Fibroblast of villous mesenchyme (primary cell): ENCODE measurements around the gene TBC1D21. TPM values are rescaled to one million over a fixed set of nuclear protein-coding genes. Genes with fewer than 3 reads are reported as not detected.

Experiments used
- DNase-seq: peaks from one replicate; pipeline ENCODE4 v3.0.0-alpha.2; 2010; ENCODE audit warnings: low read depth
- H3K4me3 ChIP-seq: 2 replicates; pipeline ENCODE4 v1.5.1; 2011; ENCODE audit warnings: low read depth, mild to moderate bottlenecking, low read length
- total RNA-seq: library from RNA; depleted of rRNA; stranded (reverse); fragments of >200 nt; gene quantifications from 2 replicates; pipeline ENCODE4 v1.2.3, GENCODE V29; 2012
- TF ChIP-seq, protein P1 (sequence below): IDR thresholded peaks from 2 replicates; pipeline ENCODE4 v1.5.1; 2012; ENCODE audit warnings: low read depth, mild to moderate bottlenecking, low read length; ENCODE audit not compliant: insufficient read depth

TBC1D21 gene
- total RNA-seq, 1 donor = not detected

- TF ChIP-seq, protein P1, sequence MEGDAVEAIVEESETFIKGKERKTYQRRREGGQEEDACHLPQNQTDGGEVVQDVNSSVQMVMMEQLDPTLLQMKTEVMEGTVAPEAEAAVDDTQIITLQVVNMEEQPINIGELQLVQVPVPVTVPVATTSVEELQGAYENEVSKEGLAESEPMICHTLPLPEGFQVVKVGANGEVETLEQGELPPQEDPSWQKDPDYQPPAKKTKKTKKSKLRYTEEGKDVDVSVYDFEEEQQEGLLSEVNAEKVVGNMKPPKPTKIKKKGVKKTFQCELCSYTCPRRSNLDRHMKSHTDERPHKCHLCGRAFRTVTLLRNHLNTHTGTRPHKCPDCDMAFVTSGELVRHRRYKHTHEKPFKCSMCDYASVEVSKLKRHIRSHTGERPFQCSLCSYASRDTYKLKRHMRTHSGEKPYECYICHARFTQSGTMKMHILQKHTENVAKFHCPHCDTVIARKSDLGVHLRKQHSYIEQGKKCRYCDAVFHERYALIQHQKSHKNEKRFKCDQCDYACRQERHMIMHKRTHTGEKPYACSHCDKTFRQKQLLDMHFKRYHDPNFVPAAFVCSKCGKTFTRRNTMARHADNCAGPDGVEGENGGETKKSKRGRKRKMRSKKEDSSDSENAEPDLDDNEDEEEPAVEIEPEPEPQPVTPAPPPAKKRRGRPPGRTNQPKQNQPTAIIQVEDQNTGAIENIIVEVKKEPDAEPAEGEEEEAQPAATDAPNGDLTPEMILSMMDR = no peak
Observed at GRCh38 chr15:73902121-73903020, 29.0 kb downstream of the TBC1D21 start.

DNA sequence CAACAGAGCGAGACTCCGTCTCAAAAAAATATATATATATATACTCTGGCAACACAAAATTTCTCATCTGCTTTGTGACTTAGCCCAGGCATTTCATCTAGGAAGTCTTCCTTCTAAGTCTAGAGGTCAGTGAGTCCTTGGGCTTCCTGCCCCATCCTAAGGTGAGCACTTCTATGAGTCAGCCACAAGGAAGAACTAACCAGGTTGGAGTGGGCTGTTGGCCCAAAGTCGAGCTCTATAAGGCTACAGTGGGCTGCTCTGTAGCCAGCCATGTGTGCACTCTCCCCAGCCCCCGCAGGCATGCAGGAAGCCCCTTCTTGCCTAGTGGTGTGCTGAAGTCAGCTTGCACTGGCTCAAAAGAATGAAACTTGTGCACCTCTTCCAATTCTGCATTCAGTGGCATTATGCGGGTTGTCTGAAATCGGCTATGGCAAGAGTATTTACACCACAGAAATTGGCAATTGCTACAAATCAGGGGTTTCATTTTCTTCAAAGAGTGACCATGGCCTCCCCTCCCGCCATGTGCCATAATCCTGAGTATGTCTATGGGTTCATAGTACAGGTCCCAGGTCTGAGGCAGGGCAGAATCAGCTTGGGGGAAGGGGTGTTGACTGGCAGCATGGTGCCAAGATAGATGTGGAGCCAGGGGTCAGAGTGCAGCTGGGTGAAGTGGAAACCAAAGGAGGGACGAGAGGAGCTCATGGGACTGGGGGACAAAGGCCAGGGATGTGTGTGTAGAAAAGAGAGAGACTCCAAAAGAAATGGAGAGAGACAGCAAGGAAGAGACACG lies 30.9 kb downstream of the TBC1D21 start:
- TF ChIP-seq, protein P1 = no peak
- no peak for DNase-seq
- no peak overlapping the region for H3K4me3 ChIP-seq

More at GRCh38 chr15:73902121-73903020, 29.0 kb downstream of the TBC1D21 start:
- DNase-seq = no peak
- H3K4me3 ChIP-seq = no peak overlapping the region

DNA sequence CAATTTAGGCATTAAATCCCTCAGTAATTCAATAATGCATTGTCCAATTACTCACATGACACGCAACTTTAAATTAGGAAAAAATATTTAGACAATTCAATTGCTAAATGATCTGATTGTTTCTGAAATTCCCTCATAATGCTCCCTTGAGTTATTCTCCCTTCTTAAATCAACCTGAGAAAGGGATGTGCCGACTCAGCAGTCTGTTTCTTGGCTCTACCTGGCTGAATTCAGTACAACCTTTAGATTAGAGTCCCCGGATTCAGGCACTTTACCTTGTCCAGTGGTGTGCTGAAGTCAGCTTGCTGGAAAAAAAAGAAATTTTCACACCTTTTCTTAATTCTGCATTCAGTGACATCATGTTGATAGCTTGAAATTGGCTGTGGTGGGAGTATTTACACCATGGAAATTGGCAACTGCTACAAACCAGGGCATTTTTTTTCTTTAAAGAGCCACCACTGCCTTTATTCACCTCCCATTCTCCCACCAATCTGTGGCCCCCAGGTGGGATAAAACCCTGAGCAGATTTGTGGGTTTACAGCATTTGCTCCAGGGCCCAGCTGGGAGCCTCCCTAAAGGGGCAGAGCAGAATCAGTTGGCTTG lies 32.0 kb downstream of the TBC1D21 start:
- DNase-seq = no peak
- TF ChIP-seq, protein P1 = no peak
- H3K4me3 ChIP-seq = no peak overlapping the region

GRCh38 chr15:73906346-73907034 lies 33.1 kb downstream of the TBC1D21 start:
- no peak overlapping the region for H3K4me3 ChIP-seq
- TF ChIP-seq, protein P1 = no peak
- no peak for DNase-seq

DNA sequence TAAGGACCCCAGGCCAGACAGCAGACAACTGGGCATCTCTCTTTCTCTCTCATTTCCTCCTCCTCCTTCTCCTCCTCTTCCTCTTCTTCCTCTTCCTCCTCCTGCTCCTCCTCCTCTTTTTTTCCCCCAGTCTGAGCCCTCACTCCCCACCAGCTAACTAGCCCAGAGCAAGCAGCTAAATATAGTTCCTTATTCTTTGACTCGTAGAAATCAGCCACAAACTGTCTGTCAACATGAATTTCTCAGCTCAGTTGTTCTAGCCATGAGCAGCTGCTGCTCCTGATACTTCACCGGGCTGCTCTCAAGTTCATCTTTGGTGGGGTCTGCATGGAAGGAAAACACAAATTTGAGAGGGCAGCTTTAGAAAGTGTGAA lies 33.7 kb downstream of the TBC1D21 start:
- no peak for DNase-seq
- H3K4me3 ChIP-seq = no peak overlapping the region
- TF ChIP-seq, protein P1 = no peak
